CD4-positive, alpha-beta T cell treated with Interferon gamma for 1 hour (primary cell): Measurements from ENCODE around the gene NMNAT3.
"Not testable (repeated sequence)": the region's sequence is repeated elsewhere in the genome, so short reads cannot be mapped to it uniquely, and the experiment has no call there.

Experiments used
- DNase-seq: peaks from one replicate; pipeline ENCODE4 v3.0.0-alpha.2; 2020

Gene NMNAT3

DNA sequence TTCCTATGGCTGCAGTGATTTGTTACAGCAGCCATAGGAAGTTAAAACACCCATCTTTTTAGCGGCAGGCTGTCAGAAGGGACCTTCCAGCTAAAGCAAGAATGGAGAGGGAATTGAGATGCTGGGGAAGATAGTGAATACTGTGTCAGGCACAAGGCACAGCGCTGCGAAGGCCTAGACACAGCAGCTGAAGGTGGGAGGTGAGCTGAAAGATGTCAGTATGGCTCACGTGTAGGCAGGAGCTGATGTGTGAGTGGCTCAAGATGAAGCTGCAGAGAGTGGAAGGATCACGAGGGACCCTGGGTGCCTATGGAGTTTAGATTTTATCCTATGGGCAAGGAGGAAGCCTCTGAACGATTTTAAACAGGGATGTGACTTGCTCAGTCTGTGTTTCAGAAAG lies 44.3 kb downstream of the NMNAT3 start:
- no peak for DNase-seq

- no peak for DNase-seq
Measured at GRCh38 chr3:139630542-139630941, 47.2 kb downstream of the NMNAT3 start.

- DNase-seq = peak; percentile 19
Measured at GRCh38 chr3:139629033-139629432, 48.7 kb downstream of the NMNAT3 start.

- no peak for DNase-seq
Measured at GRCh38 chr3:139627759-139628158, 50.0 kb downstream of the NMNAT3 start.

DNA sequence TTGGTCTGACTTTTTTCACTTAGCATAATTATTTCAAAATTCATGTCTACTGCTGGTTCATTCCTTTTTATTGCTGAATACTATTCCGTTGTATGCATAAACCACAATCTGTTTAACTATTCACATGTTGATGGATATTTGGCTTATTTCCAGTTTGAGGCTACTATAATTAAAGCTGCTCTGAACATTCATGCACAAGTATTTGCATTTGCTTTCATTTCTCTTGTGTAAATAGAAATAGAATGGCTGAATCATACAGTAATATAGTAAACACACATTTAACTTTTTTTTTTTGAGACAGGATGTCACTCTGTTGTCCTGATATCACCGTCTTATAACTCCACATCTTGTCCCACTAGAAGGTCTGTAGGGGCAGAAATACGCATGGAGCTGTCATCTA lies 57.3 kb downstream of the NMNAT3 start:
- DNase-seq = no peak

GRCh38 chr3:139619484-139619883 lies 58.3 kb downstream of the NMNAT3 start:
- DNase-seq = no peak

GRCh38 chr3:139617672-139618268 lies 60.0 kb downstream of the NMNAT3 start:
- no peak for DNase-seq

DNA sequence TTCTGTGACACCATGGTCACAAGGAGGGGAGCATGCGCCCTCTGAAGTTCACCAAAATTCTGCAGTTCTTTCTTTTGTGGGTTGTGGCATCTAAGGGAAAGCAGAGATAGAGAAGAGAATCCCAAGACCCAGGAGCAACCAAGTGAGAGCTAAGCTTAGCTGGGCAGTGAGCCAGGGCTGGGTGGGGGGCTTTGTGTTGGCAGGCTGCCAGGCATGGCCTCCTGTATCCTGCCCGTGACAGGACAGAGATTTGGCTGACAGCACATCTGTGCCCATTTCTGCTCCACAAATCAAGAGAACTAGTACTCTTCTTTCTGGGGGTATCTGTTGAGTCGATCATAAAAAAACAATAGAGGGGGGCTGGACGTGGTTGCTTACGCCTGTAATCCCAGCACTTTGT lies 66.2 kb downstream of the NMNAT3 start:
- DNase-seq = no peak

- no peak for DNase-seq
Measured at GRCh38 chr3:139610886-139611285, 66.9 kb downstream of the NMNAT3 start.

DNA sequence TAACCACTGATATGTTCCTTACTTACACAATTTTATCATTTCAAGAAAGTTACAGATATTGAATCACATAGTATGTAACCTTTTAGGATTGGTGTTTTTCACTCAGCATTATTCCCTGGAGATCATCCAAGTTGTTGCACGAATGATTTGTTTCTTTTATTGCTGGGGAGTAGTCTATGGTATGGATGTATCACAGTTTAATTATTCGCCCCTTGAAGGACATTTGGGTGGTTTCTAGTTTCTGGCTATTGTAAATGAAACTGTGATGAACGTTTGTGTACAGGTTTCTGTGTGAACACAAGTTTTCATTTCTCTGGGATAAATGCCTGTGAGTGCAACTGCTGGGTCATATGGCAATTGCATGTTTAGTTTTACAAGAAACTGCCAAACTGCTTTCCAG lies 68.8 kb downstream of the NMNAT3 start:
- no peak for DNase-seq

DNA sequence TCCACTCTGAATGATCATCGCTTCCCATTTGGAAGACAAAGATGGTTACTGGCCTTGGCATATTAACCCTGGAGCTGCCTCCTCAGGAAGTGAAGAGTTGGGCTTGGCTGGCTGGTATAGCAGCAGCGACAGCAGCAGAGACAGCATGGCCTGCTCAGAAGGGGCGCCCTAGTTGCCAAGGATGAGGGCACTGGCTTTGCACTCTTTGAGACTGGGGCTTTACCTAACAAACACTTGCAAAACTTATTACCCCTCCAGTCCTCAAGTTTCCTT lies 69.7 kb downstream of the NMNAT3 start:
- no peak for DNase-seq

- DNase-seq = no peak
Measured at GRCh38 chr3:139607257-139608107, 70.3 kb downstream of the NMNAT3 start.

- no peak for DNase-seq
Measured at GRCh38 chr3:139602003-139602402, 75.8 kb downstream of the NMNAT3 start.

DNA sequence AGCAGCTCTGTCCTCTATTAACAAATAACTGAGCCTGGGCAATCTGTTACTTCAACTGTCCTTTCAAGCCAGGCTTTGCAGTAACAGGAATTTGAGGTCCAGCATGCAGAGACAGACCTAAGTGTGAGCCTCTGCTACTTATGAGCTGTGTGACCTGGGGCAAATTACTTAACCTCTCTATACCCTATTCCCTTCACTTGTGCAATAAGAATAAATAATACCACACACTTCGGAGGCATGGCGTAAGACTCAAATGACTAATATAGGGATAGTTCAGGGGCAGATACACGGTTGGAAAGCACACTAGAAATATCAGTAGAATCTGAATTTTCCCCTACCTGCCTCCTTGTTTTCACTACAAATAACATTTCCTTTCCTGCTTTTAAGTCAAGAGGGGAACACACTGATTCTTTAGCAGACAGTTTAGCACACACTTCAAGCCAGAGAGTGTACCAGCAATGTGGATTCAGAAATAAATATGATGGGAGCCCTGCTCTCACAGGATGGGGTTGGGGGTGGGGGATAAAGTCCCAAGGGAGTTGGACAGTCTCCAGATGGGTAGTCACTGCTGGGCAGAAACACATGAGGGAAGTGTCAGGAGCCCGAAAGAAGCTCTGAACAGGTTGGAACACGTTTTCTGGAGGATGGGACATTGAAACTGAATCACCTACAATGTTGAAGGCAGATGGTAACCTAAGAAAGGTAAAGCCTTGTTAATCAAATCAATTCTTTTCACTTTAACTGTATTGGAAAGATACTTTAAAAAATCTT lies 76.4 kb downstream of the NMNAT3 start:
- no peak for DNase-seq

DNA sequence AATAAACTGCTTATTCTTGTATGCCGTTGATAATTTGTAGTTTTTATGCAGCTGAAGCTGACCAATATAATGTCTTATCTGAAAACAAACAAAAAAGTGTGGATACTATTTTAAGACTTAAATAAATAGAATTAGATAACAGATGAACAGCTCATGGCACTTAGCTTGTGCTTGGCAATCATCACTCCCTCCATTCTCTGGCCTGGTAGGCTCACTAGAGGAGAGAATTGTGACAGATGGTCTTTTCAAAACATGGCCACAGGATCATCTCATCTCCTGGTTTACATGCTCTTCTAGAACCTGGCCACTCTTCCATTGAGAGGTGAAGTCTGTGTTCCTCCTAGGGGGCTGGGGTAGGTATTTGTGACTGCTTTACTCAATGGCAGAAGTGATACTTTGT lies 79.8 kb downstream of the NMNAT3 start:
- no peak for DNase-seq

- DNase-seq = not testable (repeated sequence)
Measured at GRCh38 chr3:139591186-139591585, 86.6 kb downstream of the NMNAT3 start.

- no peak for DNase-seq
Measured at GRCh38 chr3:139588450-139588849, 89.3 kb downstream of the NMNAT3 start.

GRCh38 chr3:139587797-139588196 lies 90.0 kb downstream of the NMNAT3 start:
- DNase-seq = no peak

GRCh38 chr3:139586420-139587017 lies 91.3 kb downstream of the NMNAT3 start:
- no peak for DNase-seq

DNA sequence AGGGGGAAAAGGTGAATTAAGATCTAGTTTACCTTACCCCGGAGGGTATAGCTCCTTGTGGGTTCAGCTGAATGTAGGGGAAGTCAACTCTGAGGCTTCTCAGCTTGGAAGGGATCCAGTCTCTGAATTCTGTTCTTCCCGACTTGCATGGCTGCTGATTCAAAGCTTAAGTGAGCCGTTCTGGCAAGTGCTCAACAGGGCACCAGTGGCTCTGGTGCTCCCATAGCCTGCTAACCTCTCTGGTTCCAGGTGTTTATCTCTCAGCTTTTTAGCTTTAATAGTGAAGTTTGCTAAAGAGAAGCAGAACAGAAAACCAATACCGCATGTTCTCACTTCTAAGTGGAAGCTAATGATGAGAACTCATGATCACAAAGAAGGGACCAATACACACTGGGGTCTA lies 92.0 kb downstream of the NMNAT3 start:
- no peak for DNase-seq

DNA sequence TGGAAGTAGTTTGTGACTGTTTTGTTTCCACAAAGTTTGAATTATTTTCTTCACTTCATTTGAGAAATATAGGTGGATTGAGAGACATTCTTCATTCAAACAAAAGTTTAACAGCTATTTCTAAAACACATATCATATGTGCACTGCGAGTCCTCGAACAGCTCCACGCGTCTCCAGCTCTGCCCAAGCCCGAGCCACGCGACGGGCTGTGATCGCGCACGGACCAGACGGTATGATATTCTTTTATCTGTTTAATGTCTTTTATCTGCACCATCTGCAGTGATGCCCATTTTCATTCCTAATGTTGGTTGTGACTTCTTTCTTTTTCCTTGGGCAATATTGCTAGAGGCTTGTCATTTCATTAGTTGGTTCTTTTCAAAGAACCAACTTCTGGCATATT lies 94.1 kb downstream of the NMNAT3 start:
- not testable (repeated sequence) for DNase-seq

DNA sequence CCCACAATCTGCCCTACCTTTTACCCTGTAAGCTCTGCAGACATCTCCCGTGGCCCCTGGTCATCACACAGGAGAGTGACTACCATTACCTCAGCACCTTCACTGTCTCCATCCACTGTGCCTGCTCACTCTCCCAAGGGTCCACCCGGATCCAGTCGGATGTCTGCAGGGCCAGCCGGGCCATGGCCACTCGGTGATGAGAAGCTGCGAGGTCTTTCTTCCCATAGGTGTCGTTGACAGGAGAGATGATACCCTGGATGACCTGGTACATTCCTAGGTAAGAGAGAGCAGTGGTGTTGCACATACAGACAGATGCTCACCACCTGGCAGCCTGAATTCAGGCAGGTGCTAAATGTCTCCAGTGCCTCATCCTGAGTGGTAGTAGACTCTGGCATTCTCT lies 99.0 kb downstream of the NMNAT3 start:
- DNase-seq = no peak

DNA sequence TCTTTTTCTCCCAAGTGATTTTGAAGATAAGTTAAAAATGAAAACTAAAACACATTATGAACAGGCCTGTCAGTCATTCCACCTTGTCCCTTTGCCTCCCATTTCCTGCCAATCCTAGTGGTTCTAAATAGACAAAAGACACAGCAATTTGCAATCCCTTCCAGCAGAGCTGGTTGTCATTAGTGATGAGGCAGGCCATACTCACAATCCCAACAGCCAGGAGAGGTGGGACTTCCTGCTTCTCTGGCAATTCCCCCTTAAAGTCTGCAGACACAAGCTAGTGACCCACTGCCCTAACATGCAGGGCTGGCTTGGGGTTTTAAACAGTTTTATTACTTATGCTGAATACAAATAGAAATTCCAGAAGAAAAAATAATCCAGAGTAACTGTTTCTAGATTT lies 99.9 kb downstream of the NMNAT3 start:
- DNase-seq = no peak

DNA sequence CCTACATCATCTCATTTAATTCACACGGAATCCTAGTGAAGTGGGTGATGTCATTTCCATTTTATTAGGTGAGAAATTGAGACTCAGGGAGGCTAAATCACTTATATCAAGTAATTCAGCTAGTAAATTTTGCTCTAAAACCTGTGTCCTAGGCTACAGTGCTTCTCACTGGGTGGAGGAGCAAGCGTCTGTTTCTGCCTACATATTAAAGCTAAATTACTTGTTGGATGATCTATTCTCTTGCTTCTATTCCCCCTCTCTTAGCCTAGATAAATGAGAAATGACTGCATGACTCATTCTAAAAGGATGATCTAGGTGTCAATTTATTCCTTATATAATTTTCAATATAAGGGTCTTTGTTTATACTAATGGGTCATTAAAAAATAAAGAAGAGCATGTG lies 100.4 kb downstream of the NMNAT3 start:
- DNase-seq = no peak
